ENCODE measurements around the gene CDH4. TPM values are rescaled to one million over a fixed set of nuclear protein-coding genes. Genes with fewer than 3 reads are reported as not detected.

CDH4 gene
- total RNA-seq, 2 experiments from 2014 or later = 0.11 to 0.18 TPM

GRCh38 chr20:61613917-61614705 lies 362.1 kb downstream of the CDH4 start:
- Mint-ChIP-seq H3K4me3 (no peak overlapping the region), H3K27ac (no peak overlapping the region), H3K4me1 (ENCODE audit: low read depth) (no peaks in the 10 kb centered on the region), H3K27me3 (no peaks in the 10 kb centered on the region), H3K36me3 (ENCODE audit: low read depth) (no peaks in the 10 kb centered on the region), H3K9me3 (peaks cover 4% of the 10 kb centered on the region)
- no peak for TF ChIP-seq CTCF (IDR thresholded peaks at IDR 0.05)
- ChIA-PET CTCF (no interaction called here), POLR2A (interaction anchor here (0.6 kb wide), 1 partner anchor 257 kb away, joined by 3 read pairs; no protein-coding TSS in a partner anchor)
- DNase-seq (no peak), ATAC-seq (no peak)
- intact Hi-C loops (cut with micrococcal nuclease) = no loop called here

- POLR2A ChIA-PET = no interaction called here
- H3K4me1 Mint-ChIP-seq (ENCODE audit: low read depth) = no peaks in the 10 kb centered on the region
- no peak for ATAC-seq
Measured at GRCh38 chr20:61614706-61615100, 362.6 kb downstream of the CDH4 start.

GRCh38 chr20:61615806-61616205 lies 363.7 kb downstream of the CDH4 start:
- H3K27me3 Mint-ChIP-seq = no peaks in the 10 kb centered on the region
- no peak for DNase-seq
- no peak overlapping the region for H3K27ac Mint-ChIP-seq
- H3K36me3 Mint-ChIP-seq (ENCODE audit: low read depth) = no peaks in the 10 kb centered on the region
- CTCF ChIA-PET = no interaction called here
- peaks cover 1% of the 10 kb centered on the region for H3K9me3 Mint-ChIP-seq
- intact Hi-C loops (cut with micrococcal nuclease) = no loop called here
- no peak overlapping the region for H3K4me3 Mint-ChIP-seq
- no peak for TF ChIP-seq CTCF (IDR thresholded peaks at IDR 0.05)
- H3K4me1 Mint-ChIP-seq (ENCODE audit: low read depth) = no peaks in the 10 kb centered on the region
- POLR2A ChIA-PET = no interaction called here
- no peak for ATAC-seq

More at GRCh38 chr20:61614706-61615100, 362.6 kb downstream of the CDH4 start:
- CTCF ChIA-PET = no interaction called here
- H3K4me3 Mint-ChIP-seq = no peak overlapping the region
- intact Hi-C loops (cut with micrococcal nuclease) = no loop called here
- no peak overlapping the region for H3K27ac Mint-ChIP-seq
- TF ChIP-seq CTCF (IDR thresholded peaks at IDR 0.05) = no peak
- H3K36me3 Mint-ChIP-seq (ENCODE audit: low read depth) = no peaks in the 10 kb centered on the region
- DNase-seq = no peak
- no peaks in the 10 kb centered on the region for H3K27me3 Mint-ChIP-seq
- H3K9me3 Mint-ChIP-seq = peaks cover 4% of the 10 kb centered on the region

GRCh38 chr20:61619751-61620150 lies 367.7 kb downstream of the CDH4 start:
- POLR2A ChIA-PET = no interaction called here
- Mint-ChIP-seq H3K4me3 (no peak overlapping the region), H3K27me3 (no peaks in the 10 kb centered on the region), H3K36me3 (ENCODE audit: low read depth) (no peaks in the 10 kb centered on the region), H3K9me3 (no peaks in the 10 kb centered on the region), H3K4me1 (ENCODE audit: low read depth) (no peaks in the 10 kb centered on the region), H3K27ac (no peak overlapping the region)
- intact Hi-C loops (cut with micrococcal nuclease) = no loop called here
- CTCF ChIA-PET = no interaction called here
- no peak for TF ChIP-seq CTCF (IDR thresholded peaks at IDR 0.05)
- no peak for ATAC-seq
- DNase-seq = no peak

- H3K4me3 Mint-ChIP-seq = no peak overlapping the region
- no peaks in the 10 kb centered on the region for H3K9me3 Mint-ChIP-seq
- ATAC-seq (no peak), DNase-seq (no peak)
- H3K4me1 Mint-ChIP-seq (ENCODE audit: low read depth) = no peaks in the 10 kb centered on the region
- TF ChIP-seq CTCF (IDR thresholded peaks at IDR 0.05) = no peak
- ChIA-PET POLR2A (no interaction called here), CTCF (interaction anchor here (0.7 kb wide), 1 partner anchor 279 kb away, joined by 3 read pairs; no protein-coding TSS in a partner anchor)
- H3K27ac Mint-ChIP-seq = no peak overlapping the region
- intact Hi-C loops (cut with micrococcal nuclease) = no loop called here
- H3K27me3 Mint-ChIP-seq = no peaks in the 10 kb centered on the region
- no peaks in the 10 kb centered on the region for H3K36me3 Mint-ChIP-seq (ENCODE audit: low read depth)
Measured at GRCh38 chr20:61620174-61620573, 368.1 kb downstream of the CDH4 start.
